ENCODE data around the gene HTT-AS.
"Not testable (repeated sequence)": the region's sequence is repeated elsewhere in the genome, so short reads cannot be mapped to it uniquely, and the experiment has no call there.

Gene HTT-AS

GRCh38 chr4:3074078-3074845 is at the start of gene HTT-AS, which contains the start of gene HTT:
Gene HTT-AS (minus strand): TSS chr4:3074538.
Gene HTT (plus strand): TSS chr4:3074681. CDS start chr4:3074826, 145 bp downstream.
- peak; percentile 65 for DNase-seq

- DNase-seq, result no peak
These were observed 48.9 kb upstream of the HTT-AS start for GRCh38 chr4:3123181-3123671.

DNA sequence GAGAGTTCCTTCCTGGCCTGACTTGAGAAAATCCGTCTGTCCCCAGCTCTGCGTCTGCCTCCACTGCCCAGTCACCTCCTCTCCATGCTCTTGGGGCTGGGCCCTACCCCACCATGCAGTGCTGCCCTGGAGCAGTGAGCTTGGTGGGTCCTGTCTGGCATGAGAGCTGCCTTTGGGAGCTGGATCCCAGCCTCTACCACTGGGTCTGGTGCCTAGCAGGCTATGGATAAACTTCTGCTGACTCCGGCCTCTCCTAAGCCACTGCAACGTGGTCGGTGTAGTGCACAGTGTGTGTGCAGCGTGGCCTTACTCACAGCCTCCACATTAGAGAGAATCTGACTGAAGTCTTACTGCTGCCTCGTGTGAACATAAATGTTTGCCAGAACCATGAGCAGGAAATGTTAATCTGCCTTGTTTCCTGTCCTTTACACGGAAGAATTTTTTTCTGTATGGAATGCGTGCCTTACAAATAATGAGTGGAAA is 47.8 kb upstream of the HTT-AS start:
- no peak for DNase-seq

GRCh38 chr4:3121596-3121995 is 47.3 kb upstream of the HTT-AS start:
- DNase-seq, result no peak

DNA sequence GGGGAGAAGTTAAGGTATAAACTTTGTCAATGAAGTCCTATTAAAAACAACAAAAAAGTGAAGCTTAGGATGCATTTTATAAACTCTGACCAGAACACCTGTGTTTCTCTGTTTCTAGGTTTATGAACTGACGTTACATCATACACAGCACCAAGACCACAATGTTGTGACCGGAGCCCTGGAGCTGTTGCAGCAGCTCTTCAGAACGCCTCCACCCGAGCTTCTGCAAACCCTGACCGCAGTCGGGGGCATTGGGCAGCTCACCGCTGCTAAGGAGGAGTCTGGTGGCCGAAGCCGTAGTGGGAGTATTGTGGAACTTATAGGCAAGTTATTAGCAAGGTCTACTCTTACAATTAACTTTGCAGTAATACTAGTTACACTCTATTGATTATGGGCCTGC is 46.8 kb upstream of the HTT-AS start:
- no peak for DNase-seq

DNA sequence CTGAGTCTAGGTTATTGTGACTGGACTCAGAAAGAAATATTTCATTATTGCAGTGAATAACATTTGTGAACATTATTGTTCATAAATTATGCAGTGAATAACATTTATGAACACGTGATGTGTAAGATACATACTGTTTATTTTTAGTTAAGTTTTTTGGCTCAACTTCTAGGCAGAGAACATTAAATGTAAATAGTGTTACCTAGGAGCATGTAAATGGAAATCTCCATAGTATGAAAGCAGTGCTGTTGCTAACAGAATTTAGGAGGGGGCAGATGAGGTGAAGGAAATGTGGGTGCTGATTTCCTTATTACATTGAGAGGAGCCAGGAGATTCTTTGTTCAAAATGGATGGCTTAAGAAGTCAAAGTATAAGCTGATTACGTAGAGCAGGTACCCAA is 45.1 kb upstream of the HTT-AS start:
- no peak for DNase-seq

DNA sequence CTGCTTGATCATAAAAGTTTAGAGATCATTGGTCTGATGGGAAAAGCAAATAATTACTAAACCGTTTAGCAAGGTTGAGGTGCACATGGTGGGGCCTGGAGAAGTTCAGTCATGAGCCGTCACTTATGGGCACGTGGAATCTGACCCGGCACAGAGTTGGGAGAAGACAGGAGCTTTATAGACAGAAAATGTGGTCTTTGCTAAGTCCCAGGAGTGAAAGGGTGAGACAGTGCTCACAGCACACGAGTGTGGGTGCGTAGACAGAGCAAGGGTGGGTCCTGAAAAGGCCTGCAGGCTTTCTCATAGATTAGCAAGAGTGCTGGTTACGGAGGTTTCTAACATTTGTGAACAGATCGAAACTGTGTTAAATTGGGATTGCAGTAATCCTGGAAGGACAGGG is 44.0 kb upstream of the HTT-AS start:
- no peak for DNase-seq

DNA sequence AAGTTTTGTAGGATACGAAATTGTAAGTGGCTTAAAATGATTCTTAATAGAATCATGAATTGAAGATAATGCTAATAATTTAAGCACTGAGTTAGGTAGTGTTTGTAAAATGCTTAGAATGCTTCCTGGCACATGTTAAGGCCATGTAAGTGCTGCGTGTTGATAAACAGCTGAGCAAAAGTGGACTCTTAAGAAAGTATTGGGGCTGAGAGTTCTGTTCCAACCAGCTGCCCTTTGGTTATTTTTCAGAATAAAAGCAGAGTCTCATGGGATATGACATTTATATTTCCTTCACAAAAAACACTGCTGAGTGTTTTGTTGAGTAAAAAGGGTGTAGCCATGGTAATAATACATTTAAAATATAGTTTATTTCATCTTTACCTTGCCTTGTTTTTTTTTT is 42.6 kb upstream of the HTT-AS start:
- DNase-seq, result no peak

DNA sequence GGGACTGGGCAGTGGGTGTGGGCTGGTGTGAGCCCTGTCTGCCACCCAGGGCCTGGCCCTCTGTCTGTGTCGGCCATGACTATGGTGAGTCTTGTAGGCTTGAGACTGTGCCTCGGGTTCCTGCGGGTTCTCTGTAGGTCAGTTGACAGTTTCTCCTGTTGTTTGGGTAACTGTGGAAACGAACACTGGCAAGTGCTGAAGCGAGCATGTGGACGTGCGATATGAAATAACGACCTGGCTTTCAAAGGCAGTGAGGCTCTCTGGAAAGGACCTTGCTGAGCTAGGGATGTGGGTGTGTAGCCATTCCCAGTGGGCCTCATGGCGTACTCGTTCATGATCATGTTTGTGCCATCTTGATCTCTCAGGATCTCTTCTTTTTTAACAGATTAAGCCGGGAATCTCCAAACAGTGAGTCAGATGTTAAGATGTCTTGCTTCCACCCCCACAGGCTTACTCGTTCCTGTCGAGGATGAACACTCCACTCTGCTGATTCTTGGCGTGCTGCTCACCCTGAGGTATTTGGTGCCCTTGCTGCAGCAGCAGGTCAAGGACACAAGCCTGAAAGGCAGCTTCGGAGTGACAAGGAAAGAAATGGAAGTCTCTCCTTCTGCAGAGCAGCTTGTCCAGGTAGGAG is 41.4 kb upstream of the HTT-AS start:
- no peak for DNase-seq

- DNase-seq, result no peak
These were observed 40.0 kb upstream of the HTT-AS start for GRCh38 chr4:3114377-3114776.

DNA sequence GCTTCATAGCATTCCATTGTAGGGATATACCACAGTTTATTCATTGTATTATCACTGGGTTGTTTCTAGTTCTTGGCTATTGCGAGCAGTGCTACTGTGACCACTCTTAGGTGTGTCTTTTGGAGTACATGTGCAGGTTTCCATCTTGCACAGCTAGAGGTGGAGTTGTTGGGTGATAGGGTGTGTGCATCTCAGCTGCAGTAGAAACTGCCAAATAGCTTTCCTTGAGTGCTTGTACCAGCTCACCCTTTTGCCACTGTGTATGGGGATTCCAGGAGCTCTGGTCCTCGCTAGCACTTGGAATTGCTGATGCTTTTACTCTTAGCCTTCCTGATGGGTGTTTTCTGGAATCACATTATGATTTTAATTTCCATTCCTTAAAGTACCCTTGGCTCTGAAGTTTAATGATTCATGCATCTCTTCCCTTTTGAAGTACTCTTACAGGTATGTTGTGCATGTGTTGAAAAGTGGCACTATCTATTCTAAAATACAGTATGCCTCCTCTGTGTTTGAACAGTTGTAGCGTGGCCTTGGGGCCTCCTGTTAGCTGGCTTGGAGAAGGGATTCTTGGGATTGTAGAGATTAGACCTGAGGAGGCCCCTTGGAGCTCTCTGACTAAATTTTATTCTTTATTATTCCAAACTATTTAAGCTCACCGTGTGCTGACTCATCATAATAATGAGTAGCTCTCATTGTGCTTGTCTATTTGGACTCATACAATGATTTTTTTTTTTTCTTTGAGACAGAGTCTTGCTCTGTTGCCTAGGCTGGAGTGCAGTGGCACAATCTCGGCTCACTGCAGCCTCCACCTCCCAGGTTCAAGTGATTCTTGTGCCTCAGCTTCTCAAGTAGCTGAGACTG is 38.5 kb upstream of the HTT-AS start:
- DNase-seq, result no peak

GRCh38 chr4:3112201-3112600 is 37.9 kb upstream of the HTT-AS start:
- DNase-seq, result no peak

DNA sequence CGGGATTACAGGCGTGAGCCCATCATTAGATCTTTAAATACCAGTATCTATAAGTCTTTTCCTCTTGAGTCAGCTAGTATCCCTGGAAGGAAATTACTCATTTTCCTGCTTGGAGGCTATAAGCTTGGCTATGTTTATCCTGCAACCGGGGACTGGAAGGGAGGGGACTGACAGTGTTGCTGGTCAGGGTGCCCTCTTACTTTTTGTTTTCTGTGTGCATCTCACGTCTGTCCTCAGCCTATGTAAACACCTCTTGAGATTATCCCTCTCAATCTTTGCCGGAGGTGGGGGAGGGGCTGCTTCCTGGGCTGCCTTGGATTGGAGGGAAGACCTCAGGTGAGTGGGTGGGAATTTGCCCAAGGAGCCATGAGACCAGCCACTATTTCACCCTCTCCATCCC is 37.1 kb upstream of the HTT-AS start:
- DNase-seq, result peak; percentile 43

GRCh38 chr4:3108211-3108610 is 33.9 kb upstream of the HTT-AS start:
- no peak for DNase-seq

DNA sequence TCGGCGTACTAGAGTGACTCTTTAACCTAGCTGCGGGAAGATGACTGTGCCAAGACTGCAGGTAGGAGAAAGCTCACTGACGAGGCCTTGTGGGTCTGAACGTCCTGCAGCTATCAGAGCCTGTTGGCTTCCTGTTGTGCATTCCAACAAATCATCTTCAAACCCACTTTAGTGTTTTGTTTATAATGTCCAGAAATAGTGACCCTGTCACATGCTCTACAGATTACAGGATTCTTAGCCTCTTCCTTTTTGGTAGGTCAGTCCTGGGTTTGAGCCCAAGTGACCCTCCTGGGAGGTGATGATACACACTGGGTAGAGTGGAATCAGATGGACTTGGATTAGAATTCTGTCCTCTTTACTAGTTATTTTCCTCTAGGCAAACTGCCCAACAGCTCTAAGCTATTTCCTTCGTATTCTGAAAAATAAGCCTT is 33.4 kb upstream of the HTT-AS start:
- DNase-seq, result no peak

DNA sequence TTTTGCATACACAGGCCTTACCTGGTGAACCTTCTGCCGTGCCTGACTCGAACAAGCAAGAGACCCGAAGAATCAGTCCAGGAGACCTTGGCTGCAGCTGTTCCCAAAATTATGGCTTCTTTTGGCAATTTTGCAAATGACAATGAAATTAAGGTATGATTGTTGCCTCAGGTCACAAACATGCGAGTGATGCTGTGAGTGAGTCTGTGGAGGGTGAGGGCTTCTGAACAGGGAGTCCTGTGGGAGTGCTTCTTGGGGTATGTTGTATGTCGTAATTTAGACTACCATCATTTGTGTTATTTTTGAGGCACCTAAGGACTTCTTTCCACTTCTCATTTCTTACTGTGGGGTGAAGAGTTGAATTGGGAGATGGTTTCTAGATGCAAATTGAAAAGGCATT is 32.9 kb upstream of the HTT-AS start:
- DNase-seq, result no peak

- peak; percentile 36 for DNase-seq
These were observed 32.2 kb upstream of the HTT-AS start for GRCh38 chr4:3106339-3107186.

DNA sequence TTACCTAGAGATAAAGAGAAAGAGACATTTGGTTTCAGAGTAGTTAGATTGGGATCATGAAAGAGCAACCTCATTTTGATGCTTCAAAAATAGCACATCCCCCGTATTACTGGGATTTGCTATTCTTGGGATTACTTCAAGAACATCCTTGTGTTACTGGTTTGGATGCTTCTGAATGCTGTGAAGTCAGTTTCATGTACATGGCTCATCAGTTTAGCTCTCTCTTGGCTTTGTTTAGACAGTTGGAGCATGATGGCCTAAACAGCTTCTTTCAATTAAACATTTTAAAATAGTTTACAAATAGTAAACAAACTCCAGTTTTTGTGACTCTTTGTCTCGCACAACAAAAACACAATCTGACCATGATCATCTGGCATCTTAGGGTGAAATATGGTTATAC is 24.0 kb upstream of the HTT-AS start:
- DNase-seq, result no peak

GRCh38 chr4:3096202-3096601 is 21.9 kb upstream of the HTT-AS start:
- DNase-seq, result no peak

DNA sequence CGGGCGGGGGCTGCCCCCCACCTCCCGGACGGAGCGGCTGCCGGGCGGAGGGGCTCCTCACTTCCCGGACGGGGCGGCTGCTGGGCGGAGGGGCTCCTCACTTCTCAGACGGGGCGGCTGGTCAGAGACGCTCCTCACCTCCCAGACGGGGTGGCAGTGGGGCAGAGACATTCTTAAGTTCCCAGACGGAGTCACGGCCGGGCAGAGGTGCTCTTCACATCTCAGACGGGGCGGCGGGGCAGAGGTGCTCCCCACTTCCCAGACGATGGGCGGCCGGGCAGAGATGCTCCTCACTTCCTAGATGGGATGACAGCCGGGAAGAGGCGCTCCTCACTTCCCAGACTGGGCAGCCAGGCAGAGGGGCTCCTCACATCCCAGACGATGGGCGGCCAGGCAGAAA is 20.4 kb upstream of the HTT-AS start:
- not testable (repeated sequence) for DNase-seq

DNA sequence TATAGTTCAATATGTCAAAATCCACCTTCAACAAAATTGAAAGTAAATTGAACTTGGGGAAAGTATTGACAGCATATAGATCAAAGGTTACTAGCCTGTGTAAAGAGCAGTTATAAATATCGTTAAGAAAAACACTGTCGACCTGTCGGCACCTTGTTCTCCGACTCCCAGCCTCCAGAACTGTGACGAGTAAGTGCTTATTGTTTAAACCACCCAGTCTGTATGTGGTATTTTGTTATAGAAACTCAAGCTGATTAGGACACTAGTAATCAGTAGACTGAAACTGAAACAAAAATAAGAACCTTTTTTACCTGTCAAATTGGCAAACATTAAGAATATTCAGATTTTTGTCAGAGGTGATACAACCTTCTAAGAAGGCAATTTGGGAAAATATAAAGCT is 17.1 kb upstream of the HTT-AS start:
- no peak for DNase-seq

- no peak for DNase-seq
These were observed 12.9 kb upstream of the HTT-AS start for GRCh38 chr4:3087115-3087797.
